Hepatocyte (in vitro differentiated cells): ENCODE measurements around the gene SOX10.

Experiments used
- CTCF ChIP-seq: fragments of 200-600 bp; sonication (generic); IDR thresholded peaks from 2 replicates; pipeline ENCODE4 v1.5.1; 2016; ENCODE audit warnings: antibody characterized with exemption, mild to moderate bottlenecking; ENCODE audit not compliant: poor library complexity
- EZH2 ChIP-seq: fragments of 200-600 bp; sonication (generic); IDR thresholded peaks from 2 replicates; pipeline ENCODE4 v1.6.1; 2016; ENCODE audit warnings: antibody characterized with exemption, mild to moderate bottlenecking, borderline replicate concordance
- EZH2phosphoT487 ChIP-seq: fragments of 200-600 bp; sonication (generic); IDR thresholded peaks from one replicate; pipeline ENCODE4 v1.6.1; 2018; ENCODE audit warnings: antibody characterized with exemption, mild to moderate bottlenecking, low read depth, moderate library complexity; ENCODE audit not compliant: unreplicated experiment, severe bottlenecking

GRCh38 chr22:37953062-37953436, 31.3 kb downstream of the SOX10 start:
- no peak for TF ChIP-seq CTCF
- TF ChIP-seq EZH2phosphoT487 = no peak
- no peak for TF ChIP-seq EZH2
